ENCODE data around the gene FGL2. TPM values are rescaled to one million over a fixed set of nuclear protein-coding genes. Genes with fewer than 3 reads are reported as not detected.

Gene FGL2
- total and polyA plus RNA-seq, 2 of the 4 experiments (the other 2 are of a cell fraction), result 0.32 to 1.3 TPM

DNA sequence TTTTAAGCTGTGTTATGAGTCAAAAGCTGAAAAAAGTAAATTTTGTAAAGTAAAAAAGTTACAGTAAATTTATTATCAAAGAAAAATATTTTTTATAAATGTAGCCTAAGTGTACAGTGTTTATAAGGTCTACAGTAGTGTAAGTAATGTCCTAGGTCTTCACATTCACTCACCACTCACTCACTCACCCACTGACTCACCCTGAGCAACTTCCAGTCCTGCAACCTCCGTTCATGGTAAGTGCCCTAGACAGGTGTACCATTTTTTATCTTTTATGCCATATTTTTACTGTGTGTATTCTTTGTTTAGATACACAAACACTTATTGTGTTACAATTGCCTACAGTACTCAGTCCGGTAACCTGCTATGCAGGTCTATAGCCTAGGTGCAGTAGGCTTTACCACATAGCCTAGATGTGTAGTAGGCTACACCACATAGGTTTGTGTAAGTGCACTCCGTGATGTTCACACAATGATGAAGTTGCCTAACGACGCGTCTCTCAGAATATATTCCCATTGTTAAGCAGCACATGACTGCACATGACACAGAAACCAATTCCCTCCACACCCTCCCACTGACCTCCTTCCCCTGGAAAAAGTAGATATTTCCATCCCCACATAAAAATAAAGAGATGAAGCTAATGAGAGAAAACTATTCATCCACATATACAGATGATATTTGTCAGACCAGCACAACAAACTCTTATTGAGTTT is 44.8 kb upstream of the FGL2 start (continued):
- TF ChIP-seq NFE2L2 (IDR thresholded peaks at IDR 0.05; ENCODE audit: low read depth, low read length), result no peak

DNA sequence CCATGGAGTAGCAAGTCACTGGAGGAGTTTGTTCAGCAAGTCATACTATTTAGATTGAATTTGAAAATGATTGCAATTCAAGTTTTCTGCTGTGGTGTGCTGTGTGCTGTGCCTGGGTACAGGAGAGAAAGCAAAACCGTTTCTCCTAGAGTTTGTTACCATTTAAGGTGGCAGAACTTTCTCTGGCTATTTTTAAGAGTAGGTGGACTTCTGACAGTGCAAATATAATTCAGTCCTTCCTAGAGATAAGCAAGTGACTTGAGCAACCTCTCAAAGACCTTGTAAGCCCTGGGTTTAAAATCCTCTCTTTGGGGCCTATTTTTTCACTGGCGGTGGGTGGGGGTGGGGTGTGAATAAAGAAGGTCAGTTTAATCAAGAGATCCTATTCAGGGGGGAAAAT is 42.9 kb upstream of the FGL2 start:
- TF ChIP-seq CEBPB (IDR thresholded peaks at IDR 0.05; ENCODE audit: low read depth, low read length) (no peak), SMC3 (IDR thresholded peaks at IDR 0.05; ENCODE audit: low read depth, low read length) (no peak), RAD21 (IDR thresholded peaks at IDR 0.05; ENCODE audit: low read length) (no peak), MXI1 (IDR thresholded peaks at IDR 0.05; ENCODE audit: borderline replicate concordance, low read depth, low read length) (no peak), CHD1 (IDR thresholded peaks at IDR 0.05; ENCODE audit: low read depth, low read length) (no peak), NFE2L2 (IDR thresholded peaks at IDR 0.05; ENCODE audit: low read depth, low read length) (no peak), MAFK (IDR thresholded peaks at IDR 0.05; ENCODE audit: low read depth, low read length) (no peak), RFX5 (IDR thresholded peaks at IDR 0.05; ENCODE audit: low read depth, low read length) (no peak), RCOR1 (IDR thresholded peaks at IDR 0.05; ENCODE audit: insufficient replicate concordance, low read length) (no peak), FOS (IDR thresholded peaks at IDR 0.05; ENCODE audit: low read depth, low read length) (no peak), MAZ (IDR thresholded peaks at IDR 0.05; ENCODE audit: borderline replicate concordance, low read depth, low read length) (no peak)
- TF ChIP-seq, protein P1, sequence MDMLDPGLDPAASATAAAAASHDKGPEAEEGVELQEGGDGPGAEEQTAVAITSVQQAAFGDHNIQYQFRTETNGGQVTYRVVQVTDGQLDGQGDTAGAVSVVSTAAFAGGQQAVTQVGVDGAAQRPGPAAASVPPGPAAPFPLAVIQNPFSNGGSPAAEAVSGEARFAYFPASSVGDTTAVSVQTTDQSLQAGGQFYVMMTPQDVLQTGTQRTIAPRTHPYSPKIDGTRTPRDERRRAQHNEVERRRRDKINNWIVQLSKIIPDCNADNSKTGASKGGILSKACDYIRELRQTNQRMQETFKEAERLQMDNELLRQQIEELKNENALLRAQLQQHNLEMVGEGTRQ (IDR thresholded peaks at IDR 0.05; ENCODE audit: low read depth, low read length), result no peak
- TF ChIP-seq, protein P2, sequence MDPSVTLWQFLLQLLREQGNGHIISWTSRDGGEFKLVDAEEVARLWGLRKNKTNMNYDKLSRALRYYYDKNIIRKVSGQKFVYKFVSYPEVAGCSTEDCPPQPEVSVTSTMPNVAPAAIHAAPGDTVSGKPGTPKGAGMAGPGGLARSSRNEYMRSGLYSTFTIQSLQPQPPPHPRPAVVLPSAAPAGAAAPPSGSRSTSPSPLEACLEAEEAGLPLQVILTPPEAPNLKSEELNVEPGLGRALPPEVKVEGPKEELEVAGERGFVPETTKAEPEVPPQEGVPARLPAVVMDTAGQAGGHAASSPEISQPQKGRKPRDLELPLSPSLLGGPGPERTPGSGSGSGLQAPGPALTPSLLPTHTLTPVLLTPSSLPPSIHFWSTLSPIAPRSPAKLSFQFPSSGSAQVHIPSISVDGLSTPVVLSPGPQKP (IDR thresholded peaks at IDR 0.05; ENCODE audit: borderline replicate concordance, low read depth, low read length), result no peak
- H4K91ac ChIP-seq (ENCODE audit: insufficient read depth, low read depth, low read length), result no peak overlapping the region
- no peak overlapping the region for H3K4ac ChIP-seq (ENCODE audit: low read depth, low read length)
- H3K27ac ChIP-seq (ENCODE audit: insufficient read depth, low read length), result no peak overlapping the region
- no peak for DNase-seq
- no peak overlapping the region for H2AFZ ChIP-seq (replicated peaks; ENCODE audit: low read length, poor library complexity)
- no peak for ATAC-seq (ENCODE audit: low read depth)
- H2AK9ac ChIP-seq (replicated peaks; ENCODE audit: low read depth, low read length, poor library complexity), result no peak overlapping the region
- no peak overlapping the region for H2BK5ac ChIP-seq (ENCODE audit: low read depth, low read length, poor library complexity, severe bottlenecking)
- no peak overlapping the region for H3K4me3 ChIP-seq (ENCODE audit: insufficient read depth, low read depth, low read length)
- peaks cover 15% of the 10 kb centered on the region for H3K9me1 ChIP-seq (ENCODE audit: insufficient read depth, low read length)
- no peaks in the 10 kb centered on the region for H4K20me1 ChIP-seq (ENCODE audit: insufficient read depth, low read length)
- H2BK20ac ChIP-seq (ENCODE audit: low read depth, low read length), result no peak overlapping the region
- BruUV-seq (replicated peaks), result no TSS peak
- no peaks in the 10 kb centered on the region for H3K9me3 ChIP-seq (ENCODE audit: control insufficient read depth, insufficient read depth, low read length)
- H4K8ac ChIP-seq (ENCODE audit: low read depth in 2 of 2, low read length in 2 of 2), result no peak overlapping the region
- no peaks in the 10 kb centered on the region for H3K36me3 ChIP-seq (ENCODE audit: control insufficient read depth, insufficient read depth, low read length)
- intact Hi-C loops (cut with micrococcal nuclease), result no loop called here
- in situ Hi-C loops (cut with MboI; ENCODE audit: low sequenced_read_pairs), result loop anchor here (10.0 kb wide), 1 partner anchor 118 kb away; the partner anchor contains the start of gene CCDC146
- no peak overlapping the region for H3K56ac ChIP-seq (ENCODE audit: extremely low read depth, insufficient read depth, low read length)
- no peak overlapping the region for H3K9ac ChIP-seq (ENCODE audit: low read depth, low read length)
- no peaks in the 10 kb centered on the region for H3K27me3 ChIP-seq (ENCODE audit: control insufficient read depth, insufficient read depth, low read length)
- ChIA-PET CTCF (interaction anchor here (0.6 kb wide), 1 partner anchor 24 kb away, joined by 6 read pairs; no protein-coding TSS in a partner anchor), POLR2A (ENCODE audit: unreplicated experiment) (no interaction called here)
- H3K4me1 ChIP-seq (ENCODE audit: control insufficient read depth, insufficient read depth, low read length), result peaks cover 19% of the 10 kb centered on the region
- no peaks in the 10 kb centered on the region for H3K79me1 ChIP-seq (ENCODE audit: low read depth in 1 of 2, low read length in 2 of 2)
- no peak overlapping the region for H3K4me2 ChIP-seq (ENCODE audit: low read depth, low read length)
- 0 out of 2 replicates have a peak overlapping the region, but pooled peaks have one; percentile 20 for H3K23ac ChIP-seq (ENCODE audit: low read depth, low read length)
- no peak overlapping the region; the same call in 1 of the 2 replicates for H3K18ac ChIP-seq (ENCODE audit: low read depth, low read length)
- H2AK5ac ChIP-seq (ENCODE audit: low read depth, low read length), result no peak overlapping the region
- H4K5ac ChIP-seq (ENCODE audit: low read depth, low read length), result no peak overlapping the region
- H3K14ac ChIP-seq (replicated peaks; ENCODE audit: low read depth, low read length), result no peak overlapping the region
- H2BK15ac ChIP-seq (ENCODE audit: low read depth, low read length), result no peak overlapping the region
- dilution Hi-C loops (cut with HindIII; ENCODE audit: low sequenced_read_pairs, unreplicated experiment), result no loop called here
- no CpG with 5 or more reads among the region's 2 CpGs for WGBS, 2 experiments (ENCODE audit: extremely low coverage in 2 of 2, insufficient read length in 1 of 2)
- H2BK120ac ChIP-seq (ENCODE audit: low read depth, low read length), result peak overlapping the region; percentile 27; the same call in 1 of the 2 replicates

All from IMR-90 (cell line).